ENCODE measurements around the gene ARSK.

ARSK gene, protein sequence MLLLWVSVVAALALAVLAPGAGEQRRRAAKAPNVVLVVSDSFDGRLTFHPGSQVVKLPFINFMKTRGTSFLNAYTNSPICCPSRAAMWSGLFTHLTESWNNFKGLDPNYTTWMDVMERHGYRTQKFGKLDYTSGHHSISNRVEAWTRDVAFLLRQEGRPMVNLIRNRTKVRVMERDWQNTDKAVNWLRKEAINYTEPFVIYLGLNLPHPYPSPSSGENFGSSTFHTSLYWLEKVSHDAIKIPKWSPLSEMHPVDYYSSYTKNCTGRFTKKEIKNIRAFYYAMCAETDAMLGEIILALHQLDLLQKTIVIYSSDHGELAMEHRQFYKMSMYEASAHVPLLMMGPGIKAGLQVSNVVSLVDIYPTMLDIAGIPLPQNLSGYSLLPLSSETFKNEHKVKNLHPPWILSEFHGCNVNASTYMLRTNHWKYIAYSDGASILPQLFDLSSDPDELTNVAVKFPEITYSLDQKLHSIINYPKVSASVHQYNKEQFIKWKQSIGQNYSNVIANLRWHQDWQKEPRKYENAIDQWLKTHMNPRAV

DNA sequence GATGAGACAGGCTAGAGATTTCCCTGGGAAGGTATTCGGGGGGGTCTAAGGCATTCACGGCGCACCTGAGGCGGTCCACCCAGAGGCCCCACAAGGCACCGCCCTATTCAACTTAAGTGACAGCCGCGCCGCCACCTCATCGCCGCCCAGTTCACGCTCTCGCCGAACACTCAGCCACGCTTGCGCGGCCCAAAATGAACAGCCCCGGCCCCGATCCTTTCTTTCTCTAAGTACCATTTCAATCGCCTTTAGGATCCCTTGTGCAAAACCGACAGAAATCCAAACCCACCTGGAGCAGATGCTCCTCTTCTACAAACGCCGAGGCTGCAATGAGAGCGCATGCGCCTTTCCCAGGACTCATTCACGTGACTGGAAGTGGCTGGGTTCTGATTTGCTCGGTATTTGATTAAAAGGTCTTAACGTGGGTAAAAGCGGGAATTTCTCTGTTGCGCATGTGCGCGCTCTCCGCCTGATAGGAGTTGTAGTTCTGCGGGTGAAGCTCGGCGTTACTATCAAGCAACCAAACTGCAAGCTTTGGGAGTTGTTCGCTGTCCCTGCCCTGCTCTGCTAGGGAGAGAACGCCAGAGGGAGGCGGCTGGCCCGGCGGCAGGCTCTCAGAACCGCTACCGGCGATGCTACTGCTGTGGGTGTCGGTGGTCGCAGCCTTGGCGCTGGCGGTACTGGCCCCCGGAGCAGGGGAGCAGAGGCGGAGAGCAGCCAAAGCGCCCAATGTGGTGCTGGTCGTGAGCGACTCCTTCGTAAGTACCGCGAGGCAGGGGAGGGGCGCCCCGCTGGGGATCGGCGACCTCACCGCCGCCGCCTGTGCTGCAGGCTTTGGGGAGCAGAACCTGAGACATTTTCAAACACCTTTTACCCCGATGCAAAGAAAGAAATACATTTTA is at the start of gene ARSK, which contains the start of gene SKIC3:
Gene ARSK, plus strand, starts transcription at position 455 of the 902 bp plus-strand sequence. Its CDS starts 178 bp downstream, at position 633.
Gene SKIC3, minus strand, starts transcription at position 331 of the 902 bp plus-strand sequence. CDS start 7,827 bp downstream, outside the sequence.
- peak; percentile 98 for DNase-seq

DNA sequence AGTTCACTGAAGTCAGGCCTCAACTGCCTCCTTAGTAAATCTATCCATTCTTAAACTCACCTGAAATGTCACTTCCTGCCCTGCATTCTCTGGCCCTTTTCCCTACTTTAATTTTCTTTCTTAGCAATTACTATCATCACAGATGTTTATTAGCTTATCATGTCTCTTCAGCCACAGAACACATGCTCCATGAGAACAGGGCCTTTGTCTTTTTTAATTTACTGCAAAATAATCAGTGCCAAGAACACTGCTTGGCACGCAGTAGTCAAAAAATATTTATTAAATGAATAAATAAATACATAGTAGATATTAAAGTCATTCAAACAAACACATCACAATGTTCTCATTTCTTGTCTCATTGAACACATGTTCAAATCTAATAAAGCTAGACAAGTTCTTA is 46.4 kb upstream of the ARSK start:
- DNase-seq = no peak

DNA sequence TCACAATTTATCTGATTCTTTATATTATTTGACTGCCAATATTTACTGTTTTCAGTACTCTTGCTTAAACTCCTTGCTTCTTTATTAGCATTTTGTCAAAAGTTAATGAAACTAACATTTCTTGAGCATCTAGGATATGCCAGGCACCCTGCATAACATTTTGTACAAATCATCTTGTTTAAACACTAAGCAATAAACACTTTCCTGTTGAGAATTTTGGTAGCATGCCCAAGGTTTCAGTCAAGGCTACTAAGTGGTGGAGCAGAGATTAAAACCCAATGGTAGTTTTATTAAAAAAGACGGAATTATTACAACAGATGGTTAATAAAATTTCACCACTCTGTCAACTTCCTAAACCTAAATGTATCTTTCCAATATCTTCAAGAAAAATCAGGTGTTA is 43.3 kb upstream of the ARSK start:
- no peak for DNase-seq

DNA sequence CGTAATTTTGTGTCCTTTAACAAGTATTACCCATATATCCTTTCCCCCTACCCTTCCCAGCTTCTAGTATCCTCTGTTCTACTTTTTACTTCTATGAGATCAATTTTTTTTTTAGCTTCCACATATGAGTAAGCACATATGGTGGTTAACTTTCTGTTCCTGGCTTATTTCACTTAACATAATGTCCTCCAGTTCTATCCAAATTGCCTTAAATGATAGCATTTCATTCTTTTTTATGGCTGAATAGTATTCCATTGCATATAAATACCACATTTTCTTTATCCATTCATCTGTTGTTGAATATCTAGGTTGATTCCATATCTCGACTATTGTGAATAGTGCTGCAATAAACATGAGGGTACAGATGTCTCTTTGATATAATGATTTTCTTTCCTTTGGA is 36.5 kb upstream of the ARSK start:
- no peak for DNase-seq

DNA sequence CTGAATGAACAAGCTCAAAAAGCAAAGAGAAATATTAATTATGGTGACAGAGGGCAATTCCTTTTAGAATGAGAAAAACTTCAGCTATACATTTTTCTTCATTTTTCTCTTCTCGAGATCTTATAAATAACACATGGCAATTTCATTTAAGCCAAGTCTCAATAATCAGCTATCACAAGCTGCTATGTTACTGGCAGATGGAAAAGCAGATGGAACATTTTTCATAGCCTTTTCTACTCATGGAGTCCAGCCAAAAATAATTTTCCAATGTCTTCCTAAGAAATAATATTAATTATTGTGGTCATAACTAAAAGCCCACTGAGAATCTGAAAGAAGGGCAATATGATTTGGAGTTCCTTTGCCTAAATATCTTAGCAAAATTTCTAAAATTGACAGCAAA is 35.8 kb upstream of the ARSK start:
- no peak for DNase-seq

DNA sequence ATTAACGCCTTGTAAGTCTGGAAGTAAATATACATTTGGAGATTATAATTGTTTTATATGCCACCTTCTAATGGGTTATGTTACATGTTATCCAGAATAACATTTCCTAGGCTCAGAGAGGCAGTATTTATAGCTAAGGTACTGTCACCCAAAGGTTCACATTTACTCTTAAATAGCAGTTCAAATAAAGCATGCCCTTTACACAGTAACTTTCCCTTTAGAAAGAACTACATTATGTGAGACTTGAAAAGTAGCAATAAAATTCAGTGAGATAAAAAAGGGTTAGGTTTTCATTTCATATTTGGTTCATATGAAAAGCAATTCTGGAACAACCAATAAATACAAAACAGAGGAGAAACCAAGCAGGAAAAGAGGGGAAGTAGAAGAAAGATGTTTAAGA is 35.2 kb upstream of the ARSK start:
- DNase-seq = no peak

DNA sequence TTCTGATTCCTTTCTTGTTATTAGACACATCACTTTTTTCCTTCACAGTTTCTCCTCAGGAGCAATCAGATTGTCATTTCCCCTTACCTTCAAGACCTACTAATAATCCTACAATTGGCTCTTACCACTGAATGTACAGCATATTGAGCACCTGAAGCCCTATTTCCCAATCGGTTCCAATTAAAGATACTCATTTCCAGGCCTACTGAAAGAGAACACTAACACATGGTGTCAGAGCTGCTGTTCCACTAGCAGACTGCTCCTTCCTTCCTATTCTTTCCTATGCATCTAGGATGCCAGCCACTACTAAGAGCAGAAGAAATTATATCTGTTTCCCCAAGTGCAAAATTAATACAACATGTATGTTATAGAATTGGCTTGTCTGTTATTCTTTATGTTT is 34.7 kb upstream of the ARSK start:
- no peak for DNase-seq

DNA sequence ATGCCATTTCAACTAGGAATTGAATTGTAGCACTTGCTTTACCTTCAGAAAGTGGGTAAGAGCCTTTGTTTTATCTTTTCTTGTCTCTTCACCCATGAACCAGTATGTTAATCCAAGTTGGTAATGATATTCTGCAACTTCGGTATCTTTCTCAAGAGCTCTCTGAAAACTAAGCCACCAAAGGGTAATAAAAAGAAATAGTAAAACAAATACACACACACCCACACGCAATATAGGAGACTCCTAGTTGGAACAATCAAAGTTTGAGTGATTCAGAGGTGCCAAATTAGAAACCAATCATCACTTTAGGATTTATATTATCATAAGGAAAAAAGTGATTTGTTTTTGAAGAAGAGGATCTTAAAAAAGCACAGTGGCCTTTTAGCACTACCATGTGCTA is 30.5 kb upstream of the ARSK start:
- no peak for DNase-seq

DNA sequence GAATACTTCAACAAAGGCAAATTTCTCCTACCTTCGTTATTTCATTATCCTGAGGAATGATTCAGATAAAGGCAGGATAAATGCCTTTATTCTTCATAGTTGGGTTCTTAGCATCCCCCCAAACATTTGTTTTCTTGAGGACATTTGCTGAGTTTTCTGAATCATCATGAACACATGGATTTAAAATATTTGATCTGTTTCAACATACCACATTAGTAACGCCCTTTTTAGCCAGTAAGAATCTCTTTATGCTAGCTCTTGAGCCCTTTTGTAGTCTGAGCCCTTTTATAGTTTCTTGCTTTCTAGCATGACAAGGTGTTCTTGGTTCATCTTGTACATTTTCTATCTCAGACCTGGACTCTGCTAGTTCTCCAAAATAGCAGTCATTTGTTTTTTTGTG is 28.0 kb upstream of the ARSK start:
- DNase-seq = no peak

DNA sequence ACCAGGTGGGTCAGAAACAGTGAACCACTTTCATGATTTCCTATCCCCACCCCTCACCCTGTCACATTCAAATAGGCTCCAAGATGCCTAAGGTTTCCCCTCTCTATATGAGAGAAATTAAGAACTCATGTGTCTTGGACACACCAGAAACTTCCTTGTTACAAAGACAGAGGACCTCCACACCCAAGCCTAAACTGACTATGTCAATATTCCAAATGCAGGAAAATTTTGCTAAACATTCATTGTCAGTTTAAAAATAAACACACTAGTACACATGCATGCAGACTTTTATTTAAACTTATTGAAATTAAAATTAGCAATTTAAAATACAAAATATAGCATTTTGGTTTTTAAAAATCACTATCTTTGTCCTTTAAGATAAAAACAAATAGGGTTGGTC is 26.3 kb upstream of the ARSK start:
- DNase-seq = no peak

DNA sequence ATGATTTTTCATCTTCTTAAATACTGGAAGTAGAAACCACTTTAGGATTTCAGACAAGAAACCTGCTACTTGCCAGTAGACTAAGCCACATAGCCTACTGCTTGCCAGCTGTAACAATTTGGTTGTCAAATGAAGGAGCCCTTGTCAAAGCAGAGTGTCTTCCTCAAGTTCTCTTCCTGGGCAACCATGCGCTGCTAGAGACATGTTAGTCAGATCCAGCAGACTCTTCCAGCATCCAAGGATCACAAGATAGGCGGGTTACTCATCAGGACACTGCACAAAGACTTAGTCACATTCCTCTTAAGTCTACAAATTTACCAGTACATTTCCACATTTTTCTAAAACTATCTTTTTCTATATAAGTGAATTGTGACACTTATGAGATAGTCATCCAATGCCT is 24.5 kb upstream of the ARSK start:
- DNase-seq = no peak

DNA sequence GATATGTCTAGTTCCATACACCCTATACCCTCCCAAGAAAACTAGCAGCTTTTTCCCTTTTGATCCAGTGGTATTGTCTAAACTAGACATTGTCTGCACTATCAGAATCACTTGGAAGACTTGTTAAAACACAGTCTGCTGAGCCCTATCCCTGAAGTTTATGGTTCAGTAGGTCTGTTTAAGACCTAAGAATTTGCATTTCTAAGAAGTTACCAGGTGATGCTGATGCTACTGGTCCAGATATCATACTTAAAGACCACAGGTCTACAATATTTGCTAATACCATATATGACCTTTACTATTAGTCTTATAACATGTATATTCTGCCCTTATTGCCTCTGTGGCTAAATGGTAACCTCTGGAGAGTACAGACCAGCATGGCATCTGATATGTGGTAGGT is 23.4 kb upstream of the ARSK start:
- DNase-seq = no peak

DNA sequence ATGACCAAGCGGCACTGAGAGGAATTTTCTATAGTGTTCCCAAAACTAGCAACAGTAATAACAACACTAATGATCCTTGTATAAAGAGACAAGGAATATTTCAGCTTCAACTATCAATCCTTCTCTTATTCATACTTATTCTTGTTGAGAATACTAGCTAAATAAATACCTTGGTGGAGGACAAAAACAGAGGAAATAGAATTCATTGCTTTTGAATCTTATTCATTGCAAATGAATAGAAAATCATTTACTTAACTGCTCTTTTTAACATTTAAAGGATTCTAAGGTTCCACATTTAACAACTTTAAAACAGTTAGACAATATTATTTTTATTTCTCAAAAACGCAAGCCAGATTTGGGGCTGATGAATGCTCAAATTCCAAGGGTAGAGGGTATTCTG is 22.5 kb upstream of the ARSK start:
- DNase-seq = no peak

DNA sequence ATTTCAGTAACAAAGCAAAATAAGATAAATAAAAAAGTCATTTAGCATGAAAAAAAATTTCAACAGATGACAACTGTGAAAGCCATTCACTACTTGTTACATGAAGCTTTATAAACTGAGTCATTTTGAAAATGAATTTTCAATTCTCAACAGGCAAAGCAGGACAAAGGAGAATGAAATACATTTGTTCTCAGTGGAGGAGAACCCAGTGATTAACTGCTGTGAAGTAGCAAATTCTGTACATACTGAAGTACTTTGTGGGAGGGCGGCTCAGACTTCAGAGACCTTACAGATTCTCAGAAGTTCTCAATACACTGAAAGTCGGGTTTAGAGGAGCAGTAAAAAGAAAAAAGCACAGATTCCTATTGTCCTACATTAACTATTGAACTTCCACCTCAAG is 21.8 kb upstream of the ARSK start:
- DNase-seq = no peak

DNA sequence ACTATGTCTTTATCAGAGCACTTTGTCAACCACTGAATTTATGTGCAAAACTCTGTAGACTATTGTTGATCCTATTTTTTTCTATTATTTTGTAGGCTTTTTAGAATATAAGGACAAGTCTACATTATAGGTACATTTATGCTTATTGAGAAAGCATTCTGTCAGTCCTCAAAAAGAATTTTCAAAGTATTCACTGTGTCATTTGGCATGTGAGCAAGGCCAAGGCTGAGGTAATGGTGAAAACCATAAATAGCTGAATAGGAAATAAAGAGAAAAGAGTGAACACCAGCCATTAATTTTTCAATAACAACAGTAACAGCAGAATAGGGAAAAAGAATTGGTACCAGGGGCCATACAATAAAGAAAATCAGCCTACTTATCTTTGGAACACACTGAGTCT is 21.1 kb upstream of the ARSK start:
- no peak for DNase-seq

DNA sequence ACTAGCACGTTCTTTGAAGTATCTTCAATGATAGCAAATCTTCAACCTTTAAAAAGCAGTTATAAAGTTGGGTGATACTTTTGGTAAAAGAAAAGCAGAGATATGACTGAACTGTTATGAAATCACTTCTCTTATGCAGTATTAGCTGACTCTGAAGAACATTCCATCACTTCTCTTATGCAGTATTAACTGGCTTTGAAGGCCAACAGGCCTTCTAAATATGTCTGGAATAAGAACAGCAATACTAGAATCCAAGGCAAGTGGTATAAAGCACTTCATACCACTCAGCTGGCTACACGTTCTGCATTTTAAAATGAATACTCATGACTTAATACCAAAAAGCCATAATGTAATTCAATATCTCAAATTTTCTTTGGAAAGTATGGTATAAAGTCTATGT is 17.4 kb upstream of the ARSK start:
- no peak for DNase-seq

DNA sequence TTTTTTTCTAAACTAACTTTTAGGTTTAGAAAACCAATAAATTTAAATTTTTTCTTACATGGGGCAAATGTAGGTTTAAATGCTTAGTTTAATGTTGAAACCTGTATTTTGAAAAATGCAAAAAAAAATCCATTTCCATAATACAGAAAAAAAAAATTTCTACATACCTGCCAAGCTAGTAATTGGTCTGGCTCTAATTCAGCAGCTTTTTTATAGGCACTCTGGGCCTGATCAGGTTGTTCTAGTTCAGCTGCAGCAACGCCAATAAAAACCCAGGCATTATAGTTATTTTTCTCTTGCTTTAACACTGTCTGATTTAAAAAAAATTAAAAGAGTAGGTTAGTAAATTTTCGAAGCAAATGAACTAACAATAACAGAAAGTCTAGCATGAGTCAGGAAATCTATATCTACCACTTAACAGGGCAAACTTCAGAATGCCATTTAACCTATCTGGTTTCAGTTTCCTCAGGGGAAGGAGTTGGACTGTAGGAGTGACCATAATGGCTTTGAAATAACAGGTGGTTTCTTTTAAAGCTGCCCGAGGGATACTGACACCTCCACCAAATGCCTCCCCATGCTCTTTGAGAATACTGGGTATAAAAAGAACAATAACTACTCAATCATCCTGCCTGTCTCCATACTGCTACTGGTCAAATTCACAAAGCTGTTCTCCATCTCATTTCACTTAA is 11.7 kb upstream of the ARSK start:
- DNase-seq = no peak

DNA sequence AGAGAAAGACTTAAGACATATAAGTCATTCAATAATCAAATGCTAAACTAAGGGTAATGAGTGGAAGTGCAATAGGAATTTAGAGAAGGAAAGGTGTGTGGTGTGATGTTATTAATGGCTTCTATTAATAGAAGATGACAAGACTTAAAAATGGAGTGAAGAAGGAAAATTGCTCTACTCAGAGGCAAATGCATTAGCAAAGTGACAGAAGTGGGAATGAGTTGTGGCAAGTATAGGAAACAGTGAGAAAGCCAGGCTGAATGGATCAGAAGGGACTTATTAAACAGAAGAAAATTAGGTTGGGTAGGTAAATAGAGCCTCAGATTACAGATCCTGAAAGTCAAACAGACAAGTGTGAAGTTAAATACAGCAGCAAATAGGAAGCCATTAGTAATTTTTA is 5.9 kb upstream of the ARSK start:
- no peak for DNase-seq

DNA sequence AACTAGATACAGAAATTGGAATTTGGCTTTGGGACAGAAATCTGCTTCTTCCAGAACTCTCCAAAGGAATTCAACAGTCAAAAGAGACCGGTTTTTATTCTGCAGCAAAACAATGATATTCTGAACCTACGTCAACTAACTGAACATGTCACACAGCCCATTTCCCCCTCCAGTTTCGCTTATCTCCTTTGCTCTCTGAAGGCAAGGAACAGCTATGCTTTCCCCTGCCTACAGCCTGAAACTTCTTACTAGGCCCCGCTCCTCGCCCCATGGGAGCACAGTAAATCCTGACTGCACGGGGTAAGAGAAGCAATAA is 612 bp upstream of the ARSK start:
- DNase-seq = no peak

DNA sequence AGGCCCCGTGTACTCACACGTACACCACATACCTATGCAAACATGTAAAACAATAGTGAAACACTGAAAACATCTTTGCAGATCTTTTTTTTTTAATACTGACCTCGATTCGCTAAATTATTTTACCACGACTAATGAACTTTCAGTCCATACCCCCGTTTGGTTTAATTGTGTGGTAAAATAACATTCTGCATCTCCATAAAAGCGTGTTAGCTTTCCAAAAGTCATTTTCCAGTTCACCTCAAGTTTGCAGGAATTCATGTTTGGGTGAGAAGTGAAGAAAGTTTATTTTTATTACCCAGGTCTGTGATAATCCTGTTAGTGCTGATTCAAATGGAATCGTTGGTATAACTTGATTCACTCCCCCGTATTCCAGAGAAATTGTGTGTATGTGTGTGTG is 652 bp downstream of the ARSK start:
- DNase-seq = no peak

DNA sequence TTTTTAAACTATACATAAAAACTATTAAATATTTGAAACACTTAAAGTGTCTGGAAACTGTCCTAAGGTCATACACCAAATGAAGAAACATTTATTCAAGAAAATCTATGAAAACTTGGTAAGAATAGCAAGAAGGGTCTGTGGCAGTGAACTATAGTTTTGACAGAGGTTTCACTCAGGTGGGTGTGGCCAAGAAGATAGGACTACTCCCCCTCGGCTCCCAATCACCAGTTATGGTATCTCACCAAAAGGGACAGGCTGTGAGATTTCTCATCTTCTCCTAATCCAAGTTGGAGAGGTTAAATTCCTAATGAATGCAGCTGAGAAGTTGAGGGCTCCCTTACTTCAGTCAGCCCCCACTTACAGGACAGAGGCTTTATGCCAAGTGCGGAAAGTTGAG is 2.9 kb downstream of the ARSK start:
- DNase-seq = no peak

DNA sequence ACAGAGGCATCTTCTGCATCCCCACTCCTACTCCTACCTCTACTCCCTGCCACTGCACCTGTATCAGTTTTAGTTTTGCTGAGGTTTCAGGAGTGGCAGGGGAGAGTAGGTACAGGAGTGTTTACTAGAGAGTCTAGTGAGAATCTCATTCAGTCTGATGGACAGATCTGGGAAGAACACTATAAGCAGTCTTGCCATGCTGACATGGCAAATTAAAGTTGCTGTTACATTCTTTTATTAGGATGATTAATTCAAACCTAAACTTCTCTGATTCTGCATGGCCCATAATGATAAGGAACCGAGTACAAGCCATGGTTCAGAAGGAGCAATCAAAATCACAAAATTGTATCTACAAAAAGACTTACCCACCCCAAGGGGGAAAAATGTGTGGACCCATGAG is 7.4 kb downstream of the ARSK start:
- no peak for DNase-seq

DNA sequence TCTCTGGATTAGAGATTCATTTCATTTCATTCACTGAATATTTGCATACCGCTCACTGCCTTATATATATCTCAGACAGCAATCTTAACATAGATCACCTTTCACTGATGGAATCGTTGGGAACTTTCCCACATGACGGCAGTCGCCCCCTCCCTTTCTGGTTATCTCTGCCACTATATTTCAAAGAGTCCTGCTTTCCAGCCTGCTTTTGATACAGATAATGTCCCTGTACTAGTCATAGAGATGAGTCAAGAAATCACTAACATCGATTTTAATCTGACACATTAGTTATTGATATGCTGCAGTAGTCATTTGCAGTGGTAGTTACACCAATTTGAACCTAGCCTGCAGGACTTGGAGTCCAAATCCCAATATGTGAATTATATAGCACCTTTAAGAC is 8.5 kb downstream of the ARSK start:
- no peak for DNase-seq

Data from NCI-H82 (cell line).